Nephron progenitor cell (in vitro differentiated cells): ENCODE results near the gene SMPD3.
"Not testable (repeated sequence)": the region's sequence is repeated elsewhere in the genome, so short reads cannot be mapped to it uniquely, and the experiment has no call there.

Experiments
- DNase-seq: peaks from one replicate; pipeline ENCODE4 v3.0.0; 2021
- H3K27ac Mint-ChIP-seq: 2 replicates; pipeline ENCODE4 v1.8.0; 2021; ENCODE audit warnings: mild to moderate bottlenecking, moderate library complexity, mixed read lengths
- H3K27me3 Mint-ChIP-seq: 2 replicates; pipeline ENCODE4 v1.8.0; 2021; ENCODE audit warnings: mild to moderate bottlenecking, low read depth, mixed read lengths; ENCODE audit not compliant: poor library complexity
- H3K36me3 Mint-ChIP-seq: 2 replicates; pipeline ENCODE4 v1.8.0; 2021; ENCODE audit warnings: low read depth, mixed read lengths
- H3K4me1 Mint-ChIP-seq: 2 replicates; pipeline ENCODE4 v1.8.0; 2021; ENCODE audit warnings: mixed read lengths
- H3K4me3 Mint-ChIP-seq: 2 replicates; pipeline ENCODE4 v1.8.0; 2021; ENCODE audit warnings: mild to moderate bottlenecking, moderate library complexity, mixed read lengths
- H3K9me3 Mint-ChIP-seq: 2 replicates; pipeline ENCODE4 v1.8.0; 2021; ENCODE audit warnings: mild to moderate bottlenecking, moderate library complexity, mixed read lengths
- CTCF ChIP-seq: fragments of 200-600 bp; sonication (generic); IDR thresholded peaks from 2 replicates; pipeline ENCODE4 v1.5.0; 2021; ENCODE audit warnings: antibody characterized with exemption

SMPD3 gene

GRCh38 chr16:68448360-68448970, at the start of gene SMPD3:
SMPD3 (minus strand) TSS chr16:68448508; CDS start chr16:68372181, 76,327 bp downstream.
- H3K4me3 Mint-ChIP-seq = peak within 1 kb of the TSS; percentile 80
- H3K4me1 Mint-ChIP-seq = peaks cover 32% of the 10 kb centered on the region
- TF ChIP-seq CTCF = no peak
- no peaks in the 10 kb centered on the region for H3K9me3 Mint-ChIP-seq
- peaks cover 49% of the 10 kb centered on the region for H3K27me3 Mint-ChIP-seq
- no peaks in the 10 kb centered on the region for H3K36me3 Mint-ChIP-seq
- DNase-seq = peak; percentile 100
- peak within 1 kb of the TSS; percentile 72 for H3K27ac Mint-ChIP-seq

- no peak overlapping the region for H3K27ac Mint-ChIP-seq
- H3K4me3 Mint-ChIP-seq = no peak overlapping the region
- H3K27me3 Mint-ChIP-seq = peaks cover 14% of the 10 kb centered on the region
- H3K9me3 Mint-ChIP-seq = peaks cover 10% of the 10 kb centered on the region
- no peak for DNase-seq
- no peak for TF ChIP-seq CTCF
- no peaks in the 10 kb centered on the region for H3K36me3 Mint-ChIP-seq
- H3K4me1 Mint-ChIP-seq = peaks cover 10% of the 10 kb centered on the region
These were observed 48.4 kb upstream of the SMPD3 start for GRCh38 chr16:68496689-68497088.

DNA sequence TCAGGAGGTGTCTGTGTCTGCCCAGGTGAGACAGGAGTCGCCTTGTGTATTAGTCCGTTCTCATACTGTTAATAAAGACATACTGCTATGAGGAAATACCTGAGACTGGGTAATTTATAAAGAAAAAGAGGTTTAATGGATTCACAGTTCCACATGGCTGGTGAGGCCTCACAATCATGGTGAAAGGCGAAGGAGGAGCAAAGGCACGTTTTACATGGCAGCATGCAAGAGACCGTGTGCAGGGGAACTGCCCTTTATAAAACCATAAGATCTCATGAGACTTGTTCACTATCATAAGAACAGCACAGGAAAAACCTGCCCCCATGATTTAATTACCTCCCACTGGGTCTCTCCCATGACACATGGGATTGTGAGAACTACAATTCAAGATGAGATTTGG, 46.0 kb upstream of the SMPD3 start:
- H3K27ac Mint-ChIP-seq, H3K27me3 Mint-ChIP-seq, H3K36me3 Mint-ChIP-seq, H3K4me3 Mint-ChIP-seq, DNase-seq, H3K9me3 Mint-ChIP-seq: not testable (repeated sequence)
- peaks cover 33% of the 10 kb centered on the region for H3K4me1 Mint-ChIP-seq

- H3K9me3 Mint-ChIP-seq = peaks cover 10% of the 10 kb centered on the region
- no peak overlapping the region for H3K4me3 Mint-ChIP-seq
- peaks cover 4% of the 10 kb centered on the region for H3K27me3 Mint-ChIP-seq
- no peak overlapping the region for H3K27ac Mint-ChIP-seq
- TF ChIP-seq CTCF = no peak
- no peak for DNase-seq
- H3K36me3 Mint-ChIP-seq = no peaks in the 10 kb centered on the region
- H3K4me1 Mint-ChIP-seq = peaks cover 37% of the 10 kb centered on the region
These were observed 45.2 kb upstream of the SMPD3 start for GRCh38 chr16:68493412-68494070.

DNA sequence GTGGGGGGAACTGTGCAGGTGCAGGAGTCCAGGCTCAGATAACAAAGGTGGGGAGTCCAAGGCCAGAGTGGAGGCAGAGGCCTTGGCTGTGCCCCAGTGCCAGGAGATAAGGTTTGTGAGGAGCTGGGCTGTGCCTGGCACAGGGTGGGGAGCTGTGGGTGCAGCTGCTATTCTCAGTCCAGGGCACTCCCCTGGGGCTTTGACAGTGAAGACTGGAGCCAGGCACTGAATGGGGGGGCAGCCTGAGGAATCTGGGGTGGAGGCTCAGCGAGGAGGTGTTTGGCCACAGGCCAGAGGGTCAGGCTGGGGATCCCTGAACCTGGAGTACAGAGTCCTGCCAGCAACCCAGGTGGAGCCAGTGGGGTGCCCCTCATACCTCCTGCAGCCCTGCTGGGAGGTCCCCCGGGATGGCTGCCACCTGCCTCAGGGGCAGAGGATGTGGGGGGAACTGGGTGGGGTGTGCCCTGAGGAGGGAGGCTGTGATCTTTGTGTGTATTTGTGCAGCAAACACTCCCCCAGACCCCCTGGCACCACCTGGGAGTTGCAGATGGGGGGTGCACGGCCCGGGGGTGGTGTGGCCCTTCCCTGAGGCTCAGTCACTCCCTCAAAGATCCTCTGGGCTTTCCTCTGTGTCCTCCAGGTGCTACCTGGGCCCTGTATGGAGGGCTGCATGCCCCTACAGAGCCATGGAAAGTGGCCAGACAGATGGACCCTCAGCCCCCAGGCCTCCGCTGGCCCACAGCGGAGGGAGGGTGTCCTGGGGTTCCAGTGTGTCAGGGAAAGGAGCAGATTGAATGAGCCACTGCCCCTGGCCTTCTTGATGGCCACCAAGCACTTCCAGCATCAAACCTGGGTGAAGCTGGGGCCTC, 44.5 kb upstream of the SMPD3 start:
- H3K27me3 Mint-ChIP-seq = peaks cover 4% of the 10 kb centered on the region
- H3K4me3 Mint-ChIP-seq = no peak overlapping the region
- TF ChIP-seq CTCF = no peak
- H3K27ac Mint-ChIP-seq = no peak overlapping the region
- peaks cover 45% of the 10 kb centered on the region for H3K4me1 Mint-ChIP-seq
- peaks cover 10% of the 10 kb centered on the region for H3K9me3 Mint-ChIP-seq
- no peak for DNase-seq
- H3K36me3 Mint-ChIP-seq = no peaks in the 10 kb centered on the region

DNA sequence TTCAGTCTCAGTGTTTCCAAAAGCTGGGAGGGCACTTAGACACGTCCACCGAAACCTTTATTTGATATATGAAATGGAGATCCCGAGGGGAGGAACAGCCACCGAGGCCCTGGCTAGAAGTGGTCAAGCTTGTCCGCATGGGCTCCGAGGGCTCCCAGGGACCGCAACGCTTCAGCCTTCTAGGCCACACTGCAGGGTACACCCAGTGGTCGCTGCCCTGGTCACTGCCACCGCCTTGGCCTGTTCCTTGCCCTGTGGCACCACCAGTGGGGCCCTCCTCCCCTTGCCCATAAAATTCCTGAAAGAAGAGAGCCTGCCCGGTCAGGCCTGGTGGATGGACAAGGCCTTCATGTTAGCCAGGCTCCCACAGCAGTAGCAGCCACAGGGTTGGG, 43.8 kb upstream of the SMPD3 start:
- Mint-ChIP-seq H3K27me3 (peaks cover 4% of the 10 kb centered on the region), H3K9me3 (peaks cover 10% of the 10 kb centered on the region), H3K27ac (peak overlapping the region; percentile 91), H3K4me1 (peaks cover 51% of the 10 kb centered on the region), H3K4me3 (no peak overlapping the region), H3K36me3 (no peaks in the 10 kb centered on the region)
- no peak for TF ChIP-seq CTCF
- no peak for DNase-seq
